Measurements from ENCODE around the gene WDR37.

WDR37 gene

DNA sequence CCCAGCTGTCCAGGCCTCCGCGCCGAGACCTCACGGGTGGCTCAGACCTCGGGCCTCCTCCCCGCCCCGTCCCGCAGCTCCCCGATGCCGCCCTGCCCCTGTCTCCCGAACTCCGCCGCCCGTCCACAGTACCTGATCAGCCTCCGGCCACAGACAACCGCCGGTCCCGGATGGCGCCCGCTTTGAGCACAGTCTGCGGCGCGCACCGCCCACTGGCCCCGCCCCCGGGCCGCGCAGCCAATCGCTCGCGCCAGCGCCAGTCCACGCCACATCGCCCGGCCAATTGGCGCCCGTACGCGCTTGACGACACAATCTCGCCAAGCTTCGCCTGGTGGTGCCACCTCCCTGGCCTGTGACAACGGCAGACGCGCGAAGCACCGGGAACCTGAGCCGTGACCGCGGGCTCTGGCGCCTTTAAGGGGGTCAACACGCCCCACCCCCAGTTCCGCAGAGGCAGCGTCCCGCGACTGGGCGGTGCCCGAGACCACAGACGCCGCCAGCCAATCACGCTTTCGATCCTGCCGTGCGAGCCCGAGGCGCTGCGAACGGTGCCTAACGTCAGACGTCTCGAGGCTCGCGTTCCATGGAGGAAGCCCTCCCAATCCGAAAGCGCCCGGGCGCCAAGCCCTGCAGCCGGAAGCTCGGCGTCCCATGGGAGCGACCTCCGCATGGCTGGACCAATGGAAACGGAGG, 7.3 kb upstream of the WDR37 start, which contains the start of gene IDI1:
TSS of gene IDI1 (minus strand) at position 388 of the 693 bp plus-strand sequence. CDS start at position 272, 116 bp downstream.
- TF ChIP-seq, protein P1, sequence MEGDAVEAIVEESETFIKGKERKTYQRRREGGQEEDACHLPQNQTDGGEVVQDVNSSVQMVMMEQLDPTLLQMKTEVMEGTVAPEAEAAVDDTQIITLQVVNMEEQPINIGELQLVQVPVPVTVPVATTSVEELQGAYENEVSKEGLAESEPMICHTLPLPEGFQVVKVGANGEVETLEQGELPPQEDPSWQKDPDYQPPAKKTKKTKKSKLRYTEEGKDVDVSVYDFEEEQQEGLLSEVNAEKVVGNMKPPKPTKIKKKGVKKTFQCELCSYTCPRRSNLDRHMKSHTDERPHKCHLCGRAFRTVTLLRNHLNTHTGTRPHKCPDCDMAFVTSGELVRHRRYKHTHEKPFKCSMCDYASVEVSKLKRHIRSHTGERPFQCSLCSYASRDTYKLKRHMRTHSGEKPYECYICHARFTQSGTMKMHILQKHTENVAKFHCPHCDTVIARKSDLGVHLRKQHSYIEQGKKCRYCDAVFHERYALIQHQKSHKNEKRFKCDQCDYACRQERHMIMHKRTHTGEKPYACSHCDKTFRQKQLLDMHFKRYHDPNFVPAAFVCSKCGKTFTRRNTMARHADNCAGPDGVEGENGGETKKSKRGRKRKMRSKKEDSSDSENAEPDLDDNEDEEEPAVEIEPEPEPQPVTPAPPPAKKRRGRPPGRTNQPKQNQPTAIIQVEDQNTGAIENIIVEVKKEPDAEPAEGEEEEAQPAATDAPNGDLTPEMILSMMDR (IDR thresholded peaks at IDR 0.05) = no peak
- H3K27ac Mint-ChIP-seq = peak within 1 kb of the TSS; percentile 100
- H3K27me3 Mint-ChIP-seq (ENCODE audit: low read depth, poor library complexity) = no peaks in the 10 kb centered on the region
- peak; percentile 96 for DNase-seq
- no peaks in the 10 kb centered on the region for H3K9me3 Mint-ChIP-seq
- H3K4me1 Mint-ChIP-seq = peaks cover 66% of the 10 kb centered on the region
- H3K36me3 Mint-ChIP-seq (ENCODE audit: low read depth) = peaks cover 63% of the 10 kb centered on the region
- H3K4me3 Mint-ChIP-seq = peak within 1 kb of the TSS; percentile 98

DNA sequence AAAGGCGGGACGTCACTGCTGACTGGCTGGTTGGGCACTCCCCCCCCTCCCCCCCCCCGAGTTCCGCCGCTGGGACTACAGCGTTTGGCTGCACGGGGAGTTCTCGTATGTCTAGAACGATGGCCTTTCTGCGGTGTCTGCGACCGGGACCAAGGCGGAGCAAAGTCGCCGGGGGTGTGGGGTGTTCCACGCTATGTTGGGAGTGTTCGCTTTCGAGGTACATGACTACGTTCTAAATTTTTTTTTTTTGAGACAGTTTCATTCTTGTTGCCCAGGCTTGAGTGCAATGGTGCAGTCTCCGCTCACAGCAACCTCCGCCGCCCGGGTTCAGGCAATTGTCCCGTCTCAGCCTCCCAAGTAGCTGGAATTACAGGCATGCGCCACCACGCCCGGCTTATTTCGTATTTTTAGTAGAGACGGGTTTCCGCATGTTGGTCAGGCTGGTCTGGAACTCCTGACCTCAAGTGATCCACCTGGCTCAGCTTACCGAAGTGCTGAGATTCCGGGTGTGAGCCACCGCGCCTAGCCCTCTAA, 6.7 kb upstream of the WDR37 start:
- H3K27ac Mint-ChIP-seq = peak overlapping the region; percentile 100
- no peaks in the 10 kb centered on the region for H3K9me3 Mint-ChIP-seq
- peaks cover 60% of the 10 kb centered on the region for H3K36me3 Mint-ChIP-seq (ENCODE audit: low read depth)
- TF ChIP-seq, protein P1 (IDR thresholded peaks at IDR 0.05) = no peak
- H3K4me1 Mint-ChIP-seq = peaks cover 66% of the 10 kb centered on the region
- DNase-seq = no peak
- H3K4me3 Mint-ChIP-seq = peak overlapping the region; percentile 98
- H3K27me3 Mint-ChIP-seq (ENCODE audit: low read depth, poor library complexity) = no peaks in the 10 kb centered on the region

DNA sequence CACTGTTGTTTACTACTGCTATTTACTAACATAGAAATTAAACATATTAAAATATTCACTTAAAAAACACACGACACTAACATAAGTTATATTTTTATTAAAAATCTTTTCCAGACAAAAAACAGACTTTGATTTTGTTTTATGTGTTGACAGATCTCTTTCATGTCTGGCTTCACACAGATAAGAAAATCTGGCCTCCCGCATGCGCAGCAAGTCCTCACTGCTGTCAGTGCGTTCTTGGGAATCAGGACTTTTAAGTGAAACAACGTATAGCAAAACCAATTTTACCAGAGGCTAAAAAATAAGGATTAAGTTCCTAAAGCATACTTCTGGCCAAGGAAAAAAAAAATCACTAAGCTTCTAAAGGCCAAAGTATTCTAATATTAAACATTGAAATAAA, 6.0 kb upstream of the WDR37 start:
- DNase-seq = peak; percentile 30
- peak overlapping the region; percentile 100 for H3K27ac Mint-ChIP-seq

DNA sequence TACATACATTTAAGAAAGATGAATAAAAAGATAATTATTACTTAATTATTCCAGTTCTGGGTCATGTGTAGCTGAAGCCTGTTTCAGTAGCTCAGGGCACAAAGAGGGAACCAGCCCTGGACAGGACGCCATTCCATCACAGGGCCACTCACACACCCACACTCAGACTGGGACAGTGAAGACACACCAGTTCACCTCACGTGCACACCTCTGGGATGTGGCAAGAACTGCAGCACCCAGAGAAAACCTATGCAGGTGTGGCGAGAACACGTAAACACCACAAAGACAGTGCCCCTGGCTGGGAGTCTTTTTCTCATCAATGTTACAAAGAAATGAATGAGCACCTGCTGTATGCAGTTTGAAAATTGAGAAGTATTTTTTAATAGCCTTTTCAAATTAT, 5.6 kb upstream of the WDR37 start:
- no peak for DNase-seq
- H3K4me1 Mint-ChIP-seq = peaks cover 66% of the 10 kb centered on the region
- H3K27me3 Mint-ChIP-seq (ENCODE audit: low read depth, poor library complexity) = no peaks in the 10 kb centered on the region
- no peak overlapping the region for H3K27ac Mint-ChIP-seq
- H3K9me3 Mint-ChIP-seq = no peaks in the 10 kb centered on the region
- peaks cover 59% of the 10 kb centered on the region for H3K36me3 Mint-ChIP-seq (ENCODE audit: low read depth)
- peak overlapping the region; percentile 98 for H3K4me3 Mint-ChIP-seq
- TF ChIP-seq, protein P1 (IDR thresholded peaks at IDR 0.05) = no peak

More for the DNA sequence above, 6.0 kb upstream of the WDR37 start:
- H3K4me1 Mint-ChIP-seq = peaks cover 66% of the 10 kb centered on the region
- H3K36me3 Mint-ChIP-seq (ENCODE audit: low read depth) = peaks cover 61% of the 10 kb centered on the region
- peak overlapping the region; percentile 98 for H3K4me3 Mint-ChIP-seq
- H3K9me3 Mint-ChIP-seq = no peaks in the 10 kb centered on the region
- no peaks in the 10 kb centered on the region for H3K27me3 Mint-ChIP-seq (ENCODE audit: low read depth, poor library complexity)
- TF ChIP-seq, protein P1 (IDR thresholded peaks at IDR 0.05) = no peak

DNA sequence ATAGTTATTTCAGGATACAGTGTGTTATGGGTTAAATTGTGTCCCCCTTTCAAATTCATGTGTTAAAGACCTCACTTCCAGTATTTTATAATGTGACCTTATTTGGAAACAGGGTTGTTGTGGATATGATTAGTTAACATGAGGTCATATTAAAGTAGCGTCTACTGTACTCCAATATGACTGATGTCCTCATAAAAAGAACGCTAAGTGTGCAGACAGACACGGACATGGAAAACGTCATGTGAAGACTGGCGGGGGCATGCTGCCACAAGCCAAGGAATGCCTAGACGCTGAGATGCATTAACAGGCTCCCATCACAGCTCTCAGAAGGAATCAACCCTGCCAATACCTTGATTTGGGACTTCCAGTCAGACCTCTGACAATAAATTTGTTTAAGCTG, 1.5 kb upstream of the WDR37 start:
- peaks cover 68% of the 10 kb centered on the region for H3K4me1 Mint-ChIP-seq
- peak overlapping the region; percentile 98 for H3K4me3 Mint-ChIP-seq
- TF ChIP-seq, protein P1 (IDR thresholded peaks at IDR 0.05) = no peak
- H3K9me3 Mint-ChIP-seq = no peaks in the 10 kb centered on the region
- no peak for DNase-seq
- H3K27ac Mint-ChIP-seq = no peak overlapping the region
- peaks cover 44% of the 10 kb centered on the region for H3K36me3 Mint-ChIP-seq (ENCODE audit: low read depth)
- no peaks in the 10 kb centered on the region for H3K27me3 Mint-ChIP-seq (ENCODE audit: low read depth, poor library complexity)
